DOHH2 (cell line): ENCODE data around the gene PDE6B.

Experiments
- H3F3A ChIP-seq: fragments of 200-600 bp; sonication (generic), shearing (Covaris generic); 2 replicates; pipeline ENCODE4 v1.6.0; 2016; ENCODE audit warnings: antibody characterized with exemption, mild to moderate bottlenecking; ENCODE audit not compliant: control insufficient read depth, insufficient read depth
- H3K27ac ChIP-seq: fragments of 200-600 bp; sonication (generic); 2 replicates; pipeline ENCODE4 v1.5.1; 2014; ENCODE audit warnings: low read depth, mild to moderate bottlenecking, low read length, moderate library complexity
- H3K27me3 ChIP-seq: fragments of 200-600 bp; sonication (generic); 2 replicates; pipeline ENCODE4 v1.6.1; 2014; ENCODE audit warnings: mild to moderate bottlenecking, low read length, mixed read lengths; ENCODE audit not compliant: control insufficient read depth
- H3K36me3 ChIP-seq: fragments of 200-600 bp; sonication (generic); 2 replicates; pipeline ENCODE4 v1.6.1; 2014; ENCODE audit warnings: mild to moderate bottlenecking, low read length, moderate library complexity, mixed read lengths; ENCODE audit not compliant: control insufficient read depth
- H3K4me1 ChIP-seq: fragments of 200-600 bp; sonication (generic); 2 replicates; pipeline ENCODE4 v1.6.1; 2014; ENCODE audit warnings: mild to moderate bottlenecking, low read length, mixed read lengths; ENCODE audit not compliant: control insufficient read depth
- H3K4me2 ChIP-seq: fragments of 200-600 bp; sonication (generic); 2 replicates; pipeline ENCODE4 v1.6.0; 2014; ENCODE audit warnings: mild to moderate bottlenecking, low read length, moderate library complexity
- H3K4me3 ChIP-seq: fragments of 200-600 bp; sonication (generic); 2 replicates; pipeline ENCODE4 v1.5.1; 2014; ENCODE audit warnings: mild to moderate bottlenecking, low read length, mixed read lengths
- H3K79me2 ChIP-seq: fragments of 200-600 bp; sonication (generic); 2 replicates; pipeline ENCODE4 v1.6.1; 2014; ENCODE audit warnings: mild to moderate bottlenecking, low read length, mixed read lengths; ENCODE audit not compliant: control insufficient read depth
- H3K9me2 ChIP-seq: fragments of 200-600 bp; sonication (generic); replicated peaks from 2 replicates; pipeline ENCODE4 v1.6.1; 2014; ENCODE audit warnings: mild to moderate bottlenecking, low read length, mixed read lengths; ENCODE audit not compliant: control insufficient read depth
- H3K9me3 ChIP-seq: fragments of 200-600 bp; sonication (generic); 2 replicates; pipeline ENCODE4 v1.6.1; 2014; ENCODE audit warnings: antibody characterized with exemption, low read length, mixed read lengths; ENCODE audit not compliant: control insufficient read depth, insufficient read depth
- H4K20me1 ChIP-seq: fragments of 200-600 bp; sonication (generic); 2 replicates; pipeline ENCODE4 v1.6.0; 2014; ENCODE audit warnings: low read depth, mild to moderate bottlenecking, antibody characterized with exemption, low read length, moderate library complexity; ENCODE audit not compliant: control insufficient read depth, insufficient read depth
- EZH2phosphoT487 ChIP-seq: fragments of 200-600 bp; sonication (generic); IDR thresholded peaks from 2 replicates; pipeline ENCODE4 v1.6.1; 2017; ENCODE audit warnings: borderline replicate concordance, mild to moderate bottlenecking, antibody characterized with exemption, low read length, moderate library complexity, mixed read lengths
- TF ChIP-seq, protein P1 (sequence below): fragments of 200-600 bp; sonication (generic); IDR thresholded peaks from one replicate; pipeline ENCODE4 v1.5.1; 2014; ENCODE audit warnings: antibody characterized with exemption, mild to moderate bottlenecking, low read depth, low read length; ENCODE audit not compliant: poor library complexity, severe bottlenecking

The PDE6B gene

GRCh38 chr4:661231-661630 is 35.9 kb downstream of the PDE6B start:
- Histone ChIP-seq H3K4me3 (no peak overlapping the region), H4K20me1 (no peaks in the 10 kb centered on the region), H3K4me1 (peaks cover 17% of the 10 kb centered on the region), H3K27ac (no peak overlapping the region), H3K36me3 (no peaks in the 10 kb centered on the region), H3K27me3 (no peaks in the 10 kb centered on the region), H3F3A (no peaks in the 10 kb centered on the region), H3K79me2 (no peaks in the 10 kb centered on the region), H3K4me2 (no peak overlapping the region), H3K9me2 (no peaks in the 10 kb centered on the region), H3K9me3 (peaks cover 11% of the 10 kb centered on the region; the same call in 1 of the 2 replicates)
- no peak for TF ChIP-seq EZH2phosphoT487
- TF ChIP-seq, protein P1, sequence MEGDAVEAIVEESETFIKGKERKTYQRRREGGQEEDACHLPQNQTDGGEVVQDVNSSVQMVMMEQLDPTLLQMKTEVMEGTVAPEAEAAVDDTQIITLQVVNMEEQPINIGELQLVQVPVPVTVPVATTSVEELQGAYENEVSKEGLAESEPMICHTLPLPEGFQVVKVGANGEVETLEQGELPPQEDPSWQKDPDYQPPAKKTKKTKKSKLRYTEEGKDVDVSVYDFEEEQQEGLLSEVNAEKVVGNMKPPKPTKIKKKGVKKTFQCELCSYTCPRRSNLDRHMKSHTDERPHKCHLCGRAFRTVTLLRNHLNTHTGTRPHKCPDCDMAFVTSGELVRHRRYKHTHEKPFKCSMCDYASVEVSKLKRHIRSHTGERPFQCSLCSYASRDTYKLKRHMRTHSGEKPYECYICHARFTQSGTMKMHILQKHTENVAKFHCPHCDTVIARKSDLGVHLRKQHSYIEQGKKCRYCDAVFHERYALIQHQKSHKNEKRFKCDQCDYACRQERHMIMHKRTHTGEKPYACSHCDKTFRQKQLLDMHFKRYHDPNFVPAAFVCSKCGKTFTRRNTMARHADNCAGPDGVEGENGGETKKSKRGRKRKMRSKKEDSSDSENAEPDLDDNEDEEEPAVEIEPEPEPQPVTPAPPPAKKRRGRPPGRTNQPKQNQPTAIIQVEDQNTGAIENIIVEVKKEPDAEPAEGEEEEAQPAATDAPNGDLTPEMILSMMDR, result no peak

- Histone ChIP-seq H3K79me2 (no peaks in the 10 kb centered on the region), H3K4me1 (peaks cover 17% of the 10 kb centered on the region), H3K27ac (no peak overlapping the region), H3K27me3 (no peaks in the 10 kb centered on the region), H3K9me3 (peaks cover 11% of the 10 kb centered on the region; the same call in 1 of the 2 replicates), H3K9me2 (no peaks in the 10 kb centered on the region), H4K20me1 (no peaks in the 10 kb centered on the region), H3K4me3 (no peak overlapping the region), H3F3A (no peaks in the 10 kb centered on the region), H3K36me3 (no peaks in the 10 kb centered on the region), H3K4me2 (no peak overlapping the region)
- TF ChIP-seq EZH2phosphoT487, result no peak
- TF ChIP-seq, protein P1, result no peak
Measured at GRCh38 chr4:661881-662761, 36.7 kb downstream of the PDE6B start.

DNA sequence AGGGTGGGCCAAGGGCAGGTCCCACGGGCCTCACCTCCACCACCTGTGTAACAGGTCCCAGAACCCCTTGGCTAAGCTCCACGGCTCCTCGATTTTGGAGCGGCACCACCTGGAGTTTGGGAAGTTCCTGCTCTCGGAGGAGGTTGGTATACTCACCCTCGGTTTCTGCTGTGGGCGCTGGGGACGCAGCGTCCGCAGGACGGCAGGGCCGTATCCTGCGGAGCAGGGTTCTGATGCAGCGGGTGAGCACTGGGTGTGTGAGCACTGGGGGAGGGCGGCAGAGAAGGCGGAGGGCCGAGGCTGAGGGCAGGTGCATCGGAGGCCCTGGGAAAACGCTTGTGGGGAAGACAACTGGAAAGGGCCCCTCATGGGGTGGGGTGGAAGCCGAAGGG is 37.7 kb downstream of the PDE6B start:
- no peak overlapping the region for H3K27ac ChIP-seq
- H3K36me3 ChIP-seq, result no peaks in the 10 kb centered on the region
- no peaks in the 10 kb centered on the region for H3K79me2 ChIP-seq
- H3K9me3 ChIP-seq, result peaks cover 9% of the 10 kb centered on the region; the same call in 1 of the 2 replicates
- peak overlapping the region; percentile 90 for H3K4me3 ChIP-seq
- H3F3A ChIP-seq, result no peaks in the 10 kb centered on the region
- H3K27me3 ChIP-seq, result no peaks in the 10 kb centered on the region
- peaks cover 17% of the 10 kb centered on the region for H3K4me1 ChIP-seq
- H4K20me1 ChIP-seq, result no peaks in the 10 kb centered on the region
- TF ChIP-seq, protein P1, result no peak
- no peak for TF ChIP-seq EZH2phosphoT487
- H3K9me2 ChIP-seq, result no peaks in the 10 kb centered on the region
- H3K4me2 ChIP-seq, result peak overlapping the region; percentile 91
